Coronary artery (tissue), 2 donors: ENCODE results near the gene PREX1.

Source experiments
- DNase-seq: peaks from one replicate; pipeline ENCODE4 v3.0.0-alpha.2; 2017; ENCODE audit warnings: low spot score
- H3K27ac ChIP-seq, 2 donors: fragments of 200-600 bp; sonication (generic); one replicate each; pipeline ENCODE4 v1.5.1; 2016 to 2019
- H3K4me3 ChIP-seq: fragments of 200-600 bp; sonication (generic); 2 replicates; pipeline ENCODE4 v1.5.1; 2016; ENCODE audit warnings: mild to moderate bottlenecking, moderate library complexity
- TF ChIP-seq, protein P1 (sequence below): fragments of 200-600 bp; sonication (generic); IDR thresholded peaks from one replicate; pipeline ENCODE4 v1.5.1; 2019; ENCODE audit warnings: antibody characterized with exemption

Gene PREX1

GRCh38 chr20:48623906-48624265 is 203.9 kb downstream of the PREX1 start:
- Histone ChIP-seq H3K27ac (no peak overlapping the region), H3K4me3 (no peak overlapping the region)
- DNase-seq: no peak
- TF ChIP-seq, protein P1, sequence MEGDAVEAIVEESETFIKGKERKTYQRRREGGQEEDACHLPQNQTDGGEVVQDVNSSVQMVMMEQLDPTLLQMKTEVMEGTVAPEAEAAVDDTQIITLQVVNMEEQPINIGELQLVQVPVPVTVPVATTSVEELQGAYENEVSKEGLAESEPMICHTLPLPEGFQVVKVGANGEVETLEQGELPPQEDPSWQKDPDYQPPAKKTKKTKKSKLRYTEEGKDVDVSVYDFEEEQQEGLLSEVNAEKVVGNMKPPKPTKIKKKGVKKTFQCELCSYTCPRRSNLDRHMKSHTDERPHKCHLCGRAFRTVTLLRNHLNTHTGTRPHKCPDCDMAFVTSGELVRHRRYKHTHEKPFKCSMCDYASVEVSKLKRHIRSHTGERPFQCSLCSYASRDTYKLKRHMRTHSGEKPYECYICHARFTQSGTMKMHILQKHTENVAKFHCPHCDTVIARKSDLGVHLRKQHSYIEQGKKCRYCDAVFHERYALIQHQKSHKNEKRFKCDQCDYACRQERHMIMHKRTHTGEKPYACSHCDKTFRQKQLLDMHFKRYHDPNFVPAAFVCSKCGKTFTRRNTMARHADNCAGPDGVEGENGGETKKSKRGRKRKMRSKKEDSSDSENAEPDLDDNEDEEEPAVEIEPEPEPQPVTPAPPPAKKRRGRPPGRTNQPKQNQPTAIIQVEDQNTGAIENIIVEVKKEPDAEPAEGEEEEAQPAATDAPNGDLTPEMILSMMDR: no peak

- Histone ChIP-seq H3K4me3 (no peak overlapping the region), H3K27ac (no peak overlapping the region)
- TF ChIP-seq, protein P1: no peak
- DNase-seq: no peak
Observed at GRCh38 chr20:48623176-48623905, 204.5 kb downstream of the PREX1 start.

DNA sequence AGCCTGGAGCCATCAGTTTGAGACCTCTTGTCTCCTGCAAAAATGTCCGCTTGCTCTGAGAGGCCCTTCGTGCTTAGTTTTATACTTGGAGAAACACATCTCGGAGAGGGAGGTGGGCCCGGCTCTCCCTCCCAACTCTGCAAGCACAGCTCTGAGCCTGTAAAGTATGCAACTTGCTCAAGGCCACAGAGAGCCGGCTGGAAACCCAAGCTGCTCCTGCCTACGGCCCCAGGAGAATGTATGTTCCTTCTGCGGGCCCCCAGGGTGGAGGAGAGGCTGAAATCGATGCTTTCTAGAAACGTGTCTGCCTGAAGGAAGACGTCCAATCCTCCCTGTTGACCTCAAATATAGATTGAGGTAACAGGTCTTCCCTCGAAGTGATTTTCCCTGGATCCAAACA is 205.4 kb downstream of the PREX1 start:
- TF ChIP-seq, protein P1: no peak
- Histone ChIP-seq H3K4me3 (no peak overlapping the region), H3K27ac (no peak overlapping the region)
- DNase-seq: no peak

DNA sequence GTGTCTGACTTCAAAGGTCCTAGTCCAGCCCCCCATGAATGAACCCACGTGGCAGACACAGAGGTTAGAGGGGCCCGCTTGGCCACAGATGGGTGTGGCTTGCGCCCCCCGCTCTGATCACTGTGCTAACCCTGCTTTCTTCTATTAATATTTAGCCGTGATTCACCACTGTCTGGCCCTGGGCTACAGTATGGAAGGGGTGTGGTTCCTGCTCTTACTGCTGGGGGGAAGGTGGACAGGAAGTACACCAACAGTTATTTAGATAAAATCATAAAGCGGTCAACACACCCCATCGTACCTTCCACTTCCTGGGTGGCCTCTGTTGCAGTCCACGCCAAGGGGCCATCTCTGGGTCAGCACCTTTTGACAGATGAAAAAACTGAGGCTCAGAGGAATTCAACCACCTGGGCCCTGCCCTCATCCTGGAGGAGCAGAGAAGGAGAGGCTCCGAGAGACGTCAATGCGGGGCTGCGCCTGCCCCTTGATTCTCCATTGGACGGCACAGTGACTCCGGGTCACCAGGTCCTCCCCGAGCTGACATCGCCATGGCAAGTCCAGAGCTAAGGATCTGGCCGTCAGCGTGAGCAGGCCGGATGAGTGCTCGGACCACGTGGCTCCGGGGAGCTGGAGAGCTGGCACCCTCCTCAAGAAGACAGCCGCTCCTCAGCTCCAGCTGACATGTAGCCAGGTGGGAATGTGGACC is 206.3 kb downstream of the PREX1 start:
- DNase-seq: no peak
- no peak overlapping the region for H3K4me3 ChIP-seq
- no peak overlapping the region for H3K27ac ChIP-seq
- TF ChIP-seq, protein P1: no peak

GRCh38 chr20:48620507-48621375 is 207.1 kb downstream of the PREX1 start:
- no peak overlapping the region for H3K27ac ChIP-seq
- peak overlapping the region; percentile 57 for H3K4me3 ChIP-seq
- TF ChIP-seq, protein P1: peak; percentile 77
- peak; percentile 85 for DNase-seq

- Histone ChIP-seq H3K27ac (no peak overlapping the region), H3K4me3 (no peak overlapping the region)
- no peak for DNase-seq
- TF ChIP-seq, protein P1: no peak
Observed at GRCh38 chr20:48620154-48620506, 207.7 kb downstream of the PREX1 start.
